ENCODE data around the gene ENTPD5.
A peak's percentile ranks its signal among the peaks of the same experiment; 100 is the strongest.
"Not testable (repeated sequence)": the region's sequence is repeated elsewhere in the genome, so short reads cannot be mapped to it uniquely, and the experiment has no call there.

ENTPD5 gene

GRCh38 chr14:74022346-74022745, 3.3 kb upstream of the ENTPD5 start:
- no peak for TF ChIP-seq CTCF (conservative IDR thresholded peaks at IDR 0.05)
- H3K27ac ChIP-seq = no peak overlapping the region

GRCh38 chr14:74019408-74020137, 485 bp upstream of the ENTPD5 start:
- H3K27ac ChIP-seq = peak overlapping the region; percentile 91

GRCh38 chr14:74018174-74018585, 908 bp downstream of the ENTPD5 start:
- TF ChIP-seq CTCF (conservative IDR thresholded peaks at IDR 0.05) = no peak
- peak overlapping the region; percentile 91 for H3K27ac ChIP-seq

More at GRCh38 chr14:74019408-74020137, 485 bp upstream of the ENTPD5 start:
- no peak for TF ChIP-seq CTCF (conservative IDR thresholded peaks at IDR 0.05)

DNA sequence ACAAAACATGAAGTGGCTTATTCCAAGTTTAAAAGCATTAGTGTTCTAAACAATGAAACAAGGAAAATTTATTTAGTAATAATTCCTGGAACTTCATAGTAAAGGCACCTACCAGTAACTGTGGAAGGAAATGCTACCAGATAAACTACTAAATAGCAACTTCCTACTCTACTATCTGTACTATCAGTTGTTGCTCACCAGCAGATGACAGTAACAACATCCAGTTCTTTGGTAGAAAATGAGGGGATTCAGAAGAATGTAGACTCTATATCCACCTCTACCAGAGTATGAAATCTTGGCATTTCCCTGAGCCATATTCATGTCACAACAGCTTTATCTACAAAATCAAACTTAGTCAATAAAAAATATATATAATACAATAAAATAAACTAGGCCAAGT, 3.1 kb downstream of the ENTPD5 start:
- no peak for TF ChIP-seq CTCF (conservative IDR thresholded peaks at IDR 0.05)

DNA sequence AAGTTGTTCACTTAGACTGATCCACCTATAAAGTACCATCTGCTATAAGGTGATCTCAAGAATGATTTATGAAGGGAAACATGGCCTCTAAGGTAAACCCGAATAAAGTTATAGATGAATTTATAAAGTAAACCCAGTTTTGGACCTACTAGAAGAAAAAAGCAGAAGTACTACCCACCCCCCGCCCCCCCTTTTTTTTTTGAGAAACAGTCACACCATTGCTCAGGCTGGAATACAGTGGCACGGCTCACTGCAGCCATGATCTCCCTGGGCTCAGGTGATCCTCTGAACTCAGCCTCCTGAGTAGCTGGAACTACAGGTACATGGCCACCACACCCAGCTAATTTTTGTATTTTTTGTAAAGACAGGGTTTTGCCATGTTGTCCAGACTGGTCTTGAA, 3.9 kb downstream of the ENTPD5 start:
- H3K27ac ChIP-seq = no peak overlapping the region
- no peak for TF ChIP-seq CTCF (conservative IDR thresholded peaks at IDR 0.05)

More for the DNA sequence above, 3.1 kb downstream of the ENTPD5 start:
- no peak overlapping the region for H3K27ac ChIP-seq

DNA sequence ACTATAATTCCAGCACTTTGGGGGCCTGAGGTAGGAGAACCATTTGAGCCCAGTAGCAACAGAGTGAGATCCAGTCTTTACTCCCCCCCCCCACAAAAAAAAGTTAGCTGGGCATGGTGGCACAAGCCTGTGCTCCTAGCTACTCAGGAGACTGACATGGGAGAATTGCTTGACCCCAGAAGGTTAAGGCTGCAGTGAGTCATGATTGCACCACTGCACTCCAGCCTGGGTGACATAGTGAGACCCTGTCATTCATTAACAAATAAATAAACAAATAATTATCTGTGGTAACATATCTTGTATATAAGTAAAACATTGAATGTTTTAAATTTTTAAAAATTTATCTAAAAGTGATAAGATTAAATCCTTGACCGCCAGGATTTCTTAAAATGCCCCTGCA, 4.8 kb downstream of the ENTPD5 start:
- H3K27ac ChIP-seq = no peak overlapping the region
- TF ChIP-seq CTCF (conservative IDR thresholded peaks at IDR 0.05) = no peak

DNA sequence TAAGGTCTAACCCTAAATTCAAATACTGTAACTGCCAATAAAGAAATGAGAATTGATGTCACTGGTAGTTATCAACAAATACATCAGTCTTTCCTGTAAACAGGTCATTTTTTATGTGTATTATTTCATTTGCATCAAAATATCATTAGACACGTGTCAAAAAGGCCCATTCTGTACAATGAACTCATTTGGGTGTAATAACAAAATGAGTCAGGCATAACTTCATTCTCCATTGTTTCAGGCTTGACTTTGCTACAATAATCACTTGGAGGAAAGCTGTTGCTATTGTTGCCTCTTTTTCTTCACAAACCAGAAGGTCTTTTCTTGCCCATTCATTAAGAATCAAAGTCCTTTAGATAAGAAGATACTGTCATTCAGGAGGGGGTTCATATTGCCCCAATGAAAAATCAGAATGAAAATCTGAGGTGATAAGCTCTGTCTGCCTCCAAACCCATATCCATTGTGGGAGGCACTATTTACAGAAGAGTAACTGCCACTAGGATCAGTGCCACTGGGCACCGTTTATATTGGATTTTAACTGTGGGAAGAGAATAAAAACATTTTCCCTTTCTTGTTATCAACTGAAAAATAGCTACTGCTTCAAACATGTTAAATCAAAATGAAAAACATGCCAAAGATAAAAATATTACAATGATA, 10.1 kb downstream of the ENTPD5 start:
- no peak for TF ChIP-seq CTCF (conservative IDR thresholded peaks at IDR 0.05)
- H3K27ac ChIP-seq = no peak overlapping the region

GRCh38 chr14:74005664-74006063, 13.4 kb downstream of the ENTPD5 start:
- H3K27ac ChIP-seq = not testable (repeated sequence)

All from VCaP (cell line).